NCI-H2029 treated with DMSO at 0.1 percent for 48 hours (cell line): ENCODE data around the gene ZNF133.
"Not testable (repeated sequence)": the region's sequence is repeated elsewhere in the genome, so short reads cannot be mapped to it uniquely, and the experiment has no call there.

Experiments used
- DNase-seq: peaks from one replicate; lab custom pipeline; 2025; lab: John Stamatoyannopoulos, UW

Gene ZNF133

GRCh38 chr20:18287915-18288748, at the start of gene ZNF133:
Gene ZNF133 (plus strand): TSS chr20:18288527. CDS start chr20:18305687, 17,160 bp downstream.
- peak; percentile 92 for DNase-seq

DNA sequence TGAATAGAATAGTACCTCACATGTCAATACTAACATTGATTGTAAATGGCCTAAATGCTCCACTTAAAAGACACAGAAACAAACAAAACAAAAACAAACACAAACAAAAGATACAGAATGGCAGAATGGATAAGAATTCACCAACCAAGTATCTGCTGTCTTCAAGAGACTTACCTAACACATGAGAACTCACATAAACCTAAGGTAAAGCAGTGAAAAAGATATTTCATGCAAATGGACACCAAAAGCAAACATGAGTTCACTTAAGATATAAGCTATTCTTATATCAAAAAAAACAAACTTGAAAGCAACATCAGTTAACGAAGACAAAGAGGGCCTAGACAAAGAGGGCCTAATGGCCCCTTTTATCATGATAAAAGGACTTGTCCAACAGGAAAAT, 47.3 kb upstream of the ZNF133 start:
- DNase-seq, result no peak

- DNase-seq, result no peak
These were observed 44.5 kb upstream of the ZNF133 start for GRCh38 chr20:18243802-18244201.

DNA sequence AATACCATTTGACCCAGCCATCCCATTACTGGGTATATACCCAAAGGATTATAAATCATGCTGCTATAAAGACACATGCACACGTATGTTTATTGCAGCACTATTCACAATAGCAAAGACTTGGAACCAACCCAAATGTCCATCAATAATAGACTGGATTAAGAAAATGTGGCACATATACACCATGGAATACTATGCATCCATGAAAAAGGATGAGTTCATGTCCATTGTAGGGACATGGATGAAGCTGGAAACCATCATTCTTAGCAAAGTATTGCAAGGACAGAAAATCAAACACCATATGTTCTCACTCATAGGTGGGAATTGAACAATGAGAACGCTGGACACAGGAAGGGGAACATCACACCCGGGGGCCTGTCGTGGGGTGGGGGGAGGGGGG, 39.8 kb upstream of the ZNF133 start:
- not testable (repeated sequence) for DNase-seq

DNA sequence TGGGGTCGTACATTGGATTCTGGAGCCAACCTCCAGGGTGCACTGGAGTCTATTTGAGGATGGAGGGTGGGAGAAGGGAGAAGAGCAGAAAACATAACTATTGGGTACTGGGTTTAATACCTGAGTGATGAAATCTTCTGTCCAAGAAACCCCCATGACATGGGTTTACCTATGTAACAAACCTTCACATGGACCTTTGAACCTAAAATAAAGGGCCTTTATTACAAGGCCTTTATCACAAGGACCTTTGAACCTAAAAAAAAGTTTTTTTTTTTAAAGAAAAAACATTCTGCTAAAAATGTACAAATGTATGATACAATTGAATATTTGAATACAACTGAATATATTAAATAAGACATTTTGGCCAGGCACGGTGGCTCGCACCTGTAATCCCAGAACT, 38.1 kb upstream of the ZNF133 start:
- no peak for DNase-seq

GRCh38 chr20:18252597-18253451, 35.5 kb upstream of the ZNF133 start:
- DNase-seq, result no peak

- DNase-seq, result no peak
These were observed 33.7 kb upstream of the ZNF133 start for GRCh38 chr20:18254615-18255014.

- no peak for DNase-seq
These were observed 32.8 kb upstream of the ZNF133 start for GRCh38 chr20:18255526-18255925.

- no peak for DNase-seq
These were observed 31.8 kb upstream of the ZNF133 start for GRCh38 chr20:18256440-18257090.

DNA sequence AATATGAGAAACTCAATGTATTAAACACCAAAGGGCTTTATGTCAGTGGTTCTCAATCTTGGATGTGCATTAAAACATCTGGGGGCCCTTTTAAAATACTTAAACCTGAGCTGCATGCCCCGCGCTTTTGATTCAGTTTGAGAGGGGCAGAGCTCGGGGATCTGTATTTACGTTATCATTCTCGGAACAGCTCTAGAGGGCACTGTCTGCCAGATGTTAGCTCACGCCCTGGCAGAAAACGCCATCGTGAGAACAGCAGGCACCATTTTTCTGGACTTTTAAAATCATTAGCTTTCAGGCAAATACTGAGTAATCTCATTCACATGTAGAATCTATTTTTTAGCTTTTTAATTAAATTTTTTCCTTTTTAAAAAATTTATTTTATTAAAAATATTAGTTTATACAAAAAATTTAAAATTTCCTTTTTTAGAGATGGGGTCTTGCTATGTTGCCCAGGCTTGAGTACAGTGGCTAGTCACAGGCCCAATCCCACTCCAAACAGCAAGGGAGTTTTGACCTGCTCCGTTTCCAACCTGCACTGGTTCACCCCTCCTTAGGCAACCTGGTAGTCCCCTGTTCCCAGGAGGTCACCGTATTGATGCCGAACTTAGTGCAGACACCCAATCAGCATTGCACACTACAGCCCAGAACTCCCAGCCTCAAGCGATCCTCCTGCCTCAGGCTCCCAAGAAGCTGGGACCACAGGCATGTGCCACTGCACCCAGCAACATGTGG, 30.0 kb upstream of the ZNF133 start:
- DNase-seq, result no peak

GRCh38 chr20:18259730-18260129, 28.6 kb upstream of the ZNF133 start:
- no peak for DNase-seq

GRCh38 chr20:18263723-18264122, 24.6 kb upstream of the ZNF133 start:
- DNase-seq, result no peak

DNA sequence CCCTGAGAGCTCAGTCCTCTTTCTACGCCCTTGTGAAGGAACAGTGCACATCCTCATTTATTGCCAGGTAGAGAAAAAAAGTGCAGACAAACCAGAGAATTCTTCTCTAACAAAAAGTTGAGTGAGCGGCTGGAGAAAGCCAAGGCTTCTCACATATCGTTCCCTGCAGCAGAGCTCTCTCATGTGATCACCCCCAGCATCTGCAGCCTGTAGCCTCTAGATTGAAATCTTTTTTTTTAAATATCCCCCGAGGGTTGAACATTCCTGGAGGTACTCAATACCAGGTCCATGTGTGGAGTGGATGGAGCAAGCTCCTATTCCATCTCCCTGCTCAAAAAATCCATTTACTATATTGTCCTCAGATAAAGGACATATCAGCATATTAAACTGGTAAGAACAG, 22.9 kb upstream of the ZNF133 start:
- no peak for DNase-seq

- DNase-seq, result no peak
These were observed 22.0 kb upstream of the ZNF133 start for GRCh38 chr20:18266282-18266681.

GRCh38 chr20:18267815-18268214, 20.5 kb upstream of the ZNF133 start:
- no peak for DNase-seq

DNA sequence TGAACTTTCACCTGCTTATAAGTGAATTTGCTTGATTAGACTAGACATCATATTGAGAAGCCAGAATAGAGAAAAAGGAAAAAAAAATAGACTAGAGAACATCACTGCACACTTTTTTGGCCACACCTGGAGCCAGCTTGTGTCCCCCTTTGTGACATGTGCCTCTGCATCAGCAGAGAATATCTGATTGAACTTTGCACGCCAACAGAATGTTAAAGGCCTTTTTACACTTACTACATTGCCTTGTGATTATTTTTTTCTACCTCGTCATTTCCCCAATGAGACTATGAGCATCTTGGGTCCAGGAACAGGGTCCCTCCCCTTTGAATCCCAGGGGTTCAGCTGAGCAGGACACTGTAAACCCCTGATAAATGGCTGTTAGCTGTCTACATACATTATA, 17.2 kb upstream of the ZNF133 start:
- no peak for DNase-seq

DNA sequence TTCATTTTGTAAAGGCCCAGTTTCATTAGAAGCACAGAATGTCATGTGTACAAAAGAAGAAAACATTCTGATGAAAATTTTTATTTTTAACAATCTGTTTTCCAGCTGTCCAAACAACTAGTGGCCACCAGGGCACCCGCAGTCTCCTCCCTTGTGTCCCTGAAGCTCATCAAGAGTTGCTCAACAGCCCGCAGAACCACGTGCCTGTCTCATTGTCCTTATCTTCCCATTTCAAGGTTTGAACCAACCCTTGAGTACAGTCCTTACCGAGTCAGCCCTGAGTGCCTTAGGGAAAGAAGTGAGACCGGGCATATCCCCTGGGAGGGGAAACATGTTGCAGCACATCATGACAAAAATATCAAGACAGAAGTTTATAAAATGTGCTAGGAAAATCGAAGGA, 15.9 kb upstream of the ZNF133 start:
- DNase-seq, result no peak

- DNase-seq, result no peak
These were observed 14.6 kb upstream of the ZNF133 start for GRCh38 chr20:18273738-18274137.

DNA sequence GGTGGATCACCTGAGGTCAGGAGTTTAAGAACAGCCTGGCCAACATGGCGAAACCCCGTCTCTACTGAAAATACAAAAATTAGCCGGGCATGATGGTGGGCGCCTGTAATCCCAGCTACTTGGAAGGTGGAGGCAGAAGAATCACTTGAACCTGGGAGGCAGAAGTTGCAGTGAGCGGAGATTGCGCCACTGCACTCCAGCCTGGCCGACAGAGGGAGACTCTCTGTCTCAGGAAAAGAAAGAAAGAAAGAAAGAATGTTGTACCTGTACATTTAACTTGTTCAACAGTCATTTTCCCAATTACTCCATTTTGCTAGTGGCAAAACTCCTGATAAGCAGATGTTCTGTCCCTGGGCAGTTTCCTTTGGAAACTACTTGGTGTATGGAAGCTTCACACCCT, 12.4 kb upstream of the ZNF133 start:
- not testable (repeated sequence) for DNase-seq

DNA sequence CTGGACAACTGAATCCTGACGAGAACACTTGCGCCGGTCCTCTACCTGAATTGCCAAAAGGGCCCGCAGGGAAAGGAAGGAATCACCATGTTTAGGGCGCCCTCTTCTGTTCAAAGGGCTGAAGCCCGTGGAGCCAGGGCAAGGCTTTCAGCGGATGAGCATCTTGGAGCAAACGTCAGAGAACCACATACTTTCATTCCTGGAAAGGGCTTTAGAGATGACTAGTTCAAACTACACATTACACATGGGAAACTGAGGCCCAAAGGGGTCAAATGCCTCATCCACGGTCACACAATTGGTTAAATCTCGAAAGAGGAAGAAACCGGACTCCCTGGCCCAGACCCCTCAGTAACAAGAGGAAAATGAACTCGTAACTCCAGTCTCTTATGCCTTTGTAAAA, 11.5 kb upstream of the ZNF133 start:
- DNase-seq, result peak; percentile 60

DNA sequence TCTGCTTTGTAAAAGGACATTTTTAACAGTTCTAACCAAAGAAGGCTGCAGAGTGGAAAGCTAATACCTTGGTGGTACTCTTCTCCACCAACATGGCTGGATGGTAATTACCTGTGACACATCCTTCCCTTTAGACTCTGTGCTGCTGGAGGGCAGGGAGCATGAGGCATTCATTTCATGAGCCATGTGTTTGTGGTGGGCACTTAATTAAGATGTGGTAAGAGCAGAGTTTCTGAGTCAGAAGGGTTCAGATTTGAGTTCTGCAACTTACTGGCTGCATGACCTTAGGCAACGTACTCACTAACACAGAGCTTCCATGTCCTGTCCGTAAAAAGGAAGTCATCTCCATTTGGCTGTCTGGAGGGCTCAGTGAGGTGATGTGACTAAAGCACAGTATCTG, 9.1 kb upstream of the ZNF133 start:
- no peak for DNase-seq
